Loucy (cell line): ENCODE results near the gene FAF1.
A peak's percentile ranks its signal among the peaks of the same experiment; 100 is the strongest.
"Not testable (repeated sequence)": the region's sequence is repeated elsewhere in the genome, so short reads cannot be mapped to it uniquely, and the experiment has no call there.

Experiments used
- H2AFZ ChIP-seq: fragments of 200-600 bp; sonication (generic); 2 replicates; pipeline ENCODE4 v1.6.0; 2016; ENCODE audit warnings: antibody characterized with exemption, mild to moderate bottlenecking, low read length, moderate library complexity
- H3F3A ChIP-seq: fragments of 200-600 bp; 2 replicates; pipeline ENCODE4 v1.6.0; 2016; ENCODE audit warnings: antibody characterized with exemption, low read depth, mild to moderate bottlenecking
- H3K27me3 ChIP-seq: fragments of 200-600 bp; sonication (generic); 2 replicates; pipeline ENCODE4 v1.6.1; 2014; ENCODE audit warnings: low read length, mild to moderate bottlenecking; ENCODE audit not compliant: insufficient read depth, poor library complexity, severe bottlenecking
- H3K36me3 ChIP-seq: fragments of 200-600 bp; sonication (generic); 2 replicates; pipeline ENCODE4 v1.6.1; 2016; ENCODE audit warnings: low read length; ENCODE audit not compliant: insufficient read depth
- H3K4me1 ChIP-seq: fragments of 200-600 bp; sonication (generic); 2 replicates; pipeline ENCODE4 v1.5.1; 2014; ENCODE audit warnings: low read length, mild to moderate bottlenecking; ENCODE audit not compliant: insufficient read depth, poor library complexity, severe bottlenecking
- H3K4me2 ChIP-seq: fragments of 200-600 bp; sonication (generic); 2 replicates; pipeline ENCODE4 v1.6.0; 2014; ENCODE audit warnings: antibody characterized with exemption, low read length, low read depth, mild to moderate bottlenecking; ENCODE audit not compliant: poor library complexity, severe bottlenecking
- H3K4me3 ChIP-seq: fragments of 200-600 bp; sonication (generic); 2 replicates; pipeline ENCODE4 v1.5.1; 2014; ENCODE audit warnings: low read length, mild to moderate bottlenecking, mixed read lengths; ENCODE audit not compliant: poor library complexity, severe bottlenecking
- H3K79me2 ChIP-seq: fragments of 200-600 bp; sonication (generic); 2 replicates; pipeline ENCODE4 v1.6.1; 2014; ENCODE audit warnings: low read length; ENCODE audit not compliant: insufficient read depth
- H3K9ac ChIP-seq: fragments of 200-600 bp; sonication (generic); 2 replicates; pipeline ENCODE4 v1.6.0; 2014; ENCODE audit warnings: mild to moderate bottlenecking, low read depth, low read length, moderate library complexity; ENCODE audit not compliant: poor library complexity, severe bottlenecking
- H3K9me2 ChIP-seq: fragments of 200-600 bp; sonication (generic); replicated peaks from 2 replicates; pipeline ENCODE4 v1.6.1; 2016; ENCODE audit warnings: low read depth, low read length, mixed read lengths
- H3K9me3 ChIP-seq: fragments of 200-600 bp; sonication (generic); 2 replicates; pipeline ENCODE4 v1.6.1; 2014; ENCODE audit warnings: mild to moderate bottlenecking, antibody characterized with exemption, low read length, low read depth; ENCODE audit not compliant: insufficient read depth
- H4K20me1 ChIP-seq: fragments of 200-600 bp; sonication (generic); 2 replicates; pipeline ENCODE4 v1.6.0; 2014; ENCODE audit warnings: antibody characterized with exemption, low read length, mild to moderate bottlenecking; ENCODE audit not compliant: insufficient read depth, poor library complexity, severe bottlenecking
- EZH2phosphoT487 ChIP-seq: fragments of 200-600 bp; IDR thresholded peaks from 2 replicates; pipeline ENCODE4 v1.6.1; 2018; ENCODE audit warnings: antibody characterized with exemption, mild to moderate bottlenecking, moderate library complexity, borderline replicate concordance
- TF ChIP-seq, protein P1 (sequence below): fragments of 200-600 bp; sonication (generic); conservative IDR thresholded peaks from 2 replicates; pipeline ENCODE4 v1.5.1; 2014; ENCODE audit warnings: mild to moderate bottlenecking, antibody characterized with exemption, low read length

The FAF1 gene

GRCh38 chr1:50774759-50775351 is 185.2 kb downstream of the FAF1 start:
- Histone ChIP-seq H4K20me1 (no peaks in the 10 kb centered on the region), H3K4me3 (no peak overlapping the region), H3K79me2 (peaks cover 26% of the 10 kb centered on the region; the same call in 1 of the 2 replicates)

GRCh38 chr1:50766688-50767087 is 193.4 kb downstream of the FAF1 start:
- H3K27me3 ChIP-seq, result no peaks in the 10 kb centered on the region
- no peaks in the 10 kb centered on the region for H3F3A ChIP-seq
- H3K4me2 ChIP-seq, result no peak overlapping the region

More at GRCh38 chr1:50774759-50775351, 185.2 kb downstream of the FAF1 start:
- TF ChIP-seq, protein P1, sequence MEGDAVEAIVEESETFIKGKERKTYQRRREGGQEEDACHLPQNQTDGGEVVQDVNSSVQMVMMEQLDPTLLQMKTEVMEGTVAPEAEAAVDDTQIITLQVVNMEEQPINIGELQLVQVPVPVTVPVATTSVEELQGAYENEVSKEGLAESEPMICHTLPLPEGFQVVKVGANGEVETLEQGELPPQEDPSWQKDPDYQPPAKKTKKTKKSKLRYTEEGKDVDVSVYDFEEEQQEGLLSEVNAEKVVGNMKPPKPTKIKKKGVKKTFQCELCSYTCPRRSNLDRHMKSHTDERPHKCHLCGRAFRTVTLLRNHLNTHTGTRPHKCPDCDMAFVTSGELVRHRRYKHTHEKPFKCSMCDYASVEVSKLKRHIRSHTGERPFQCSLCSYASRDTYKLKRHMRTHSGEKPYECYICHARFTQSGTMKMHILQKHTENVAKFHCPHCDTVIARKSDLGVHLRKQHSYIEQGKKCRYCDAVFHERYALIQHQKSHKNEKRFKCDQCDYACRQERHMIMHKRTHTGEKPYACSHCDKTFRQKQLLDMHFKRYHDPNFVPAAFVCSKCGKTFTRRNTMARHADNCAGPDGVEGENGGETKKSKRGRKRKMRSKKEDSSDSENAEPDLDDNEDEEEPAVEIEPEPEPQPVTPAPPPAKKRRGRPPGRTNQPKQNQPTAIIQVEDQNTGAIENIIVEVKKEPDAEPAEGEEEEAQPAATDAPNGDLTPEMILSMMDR, result peak; percentile 77
- no peak for TF ChIP-seq EZH2phosphoT487
- Histone ChIP-seq H3K4me2 (no peak overlapping the region), H3K9me2 (no peaks in the 10 kb centered on the region), H3K27me3 (no peaks in the 10 kb centered on the region), H3K9ac (no peak overlapping the region), H3F3A (no peaks in the 10 kb centered on the region), H2AFZ (no peak overlapping the region), H3K4me1 (no peaks in the 10 kb centered on the region), H3K9me3 (no peaks in the 10 kb centered on the region), H3K36me3 (peaks cover 22% of the 10 kb centered on the region; the same call in 1 of the 2 replicates)

GRCh38 chr1:50756543-50756942 is 203.5 kb downstream of the FAF1 start:
- not testable (repeated sequence) for H3K9me3 ChIP-seq, H3F3A ChIP-seq, H3K4me2 ChIP-seq, H3K27me3 ChIP-seq, H3K9ac ChIP-seq, H4K20me1 ChIP-seq, H2AFZ ChIP-seq, H3K79me2 ChIP-seq, H3K9me2 ChIP-seq, H3K4me3 ChIP-seq, H3K4me1 ChIP-seq
- H3K36me3 ChIP-seq, result peaks cover 23% of the 10 kb centered on the region

More at GRCh38 chr1:50766688-50767087, 193.4 kb downstream of the FAF1 start:
- Histone ChIP-seq H2AFZ (no peak overlapping the region), H3K9me3 (no peaks in the 10 kb centered on the region), H3K36me3 (no peaks in the 10 kb centered on the region; the same call in 1 of the 2 replicates), H3K9ac (no peak overlapping the region), H3K4me3 (no peak overlapping the region), H4K20me1 (no peaks in the 10 kb centered on the region), H3K4me1 (no peaks in the 10 kb centered on the region), H3K79me2 (peaks cover 48% of the 10 kb centered on the region), H3K9me2 (no peaks in the 10 kb centered on the region)
- TF ChIP-seq, protein P1, result no peak
- no peak for TF ChIP-seq EZH2phosphoT487

DNA sequence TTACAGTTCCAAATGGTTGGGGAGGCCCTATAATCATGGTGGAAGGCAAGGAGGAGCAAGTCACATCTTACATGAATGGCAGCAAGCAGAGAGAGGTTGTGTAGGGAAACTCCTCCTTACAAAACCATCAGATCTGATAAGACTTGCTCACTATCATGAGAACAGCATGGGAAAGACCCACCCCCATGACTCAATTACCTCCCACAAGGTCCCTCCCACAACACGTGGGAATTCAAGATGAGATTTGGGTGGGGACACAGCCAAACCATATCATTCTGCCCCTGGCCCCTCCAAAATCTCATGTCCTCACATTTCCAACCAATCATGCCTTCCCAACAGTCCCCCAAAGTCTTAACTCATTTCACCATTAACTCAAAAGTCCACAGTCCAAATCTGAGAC is 205.3 kb downstream of the FAF1 start:
- not testable (repeated sequence) for H3K27me3 ChIP-seq, H4K20me1 ChIP-seq, H3K4me1 ChIP-seq, H2AFZ ChIP-seq, H3K79me2 ChIP-seq, H3K4me2 ChIP-seq, H3K9me2 ChIP-seq, H3K9me3 ChIP-seq, H3F3A ChIP-seq, H3K4me3 ChIP-seq, H3K9ac ChIP-seq
- H3K36me3 ChIP-seq, result peaks cover 23% of the 10 kb centered on the region
